ENCODE results near the gene CDH23. TPM values are rescaled to one million over a fixed set of nuclear protein-coding genes. Genes with fewer than 3 reads are reported as not detected.

The CDH23 gene
- total and polyA plus RNA-seq, 9 of the 15 experiments (the other 6 are each of a cell fraction or from before 2014, with no cell fraction given), result 0.18 to 1.2 (median 0.47) TPM

DNA sequence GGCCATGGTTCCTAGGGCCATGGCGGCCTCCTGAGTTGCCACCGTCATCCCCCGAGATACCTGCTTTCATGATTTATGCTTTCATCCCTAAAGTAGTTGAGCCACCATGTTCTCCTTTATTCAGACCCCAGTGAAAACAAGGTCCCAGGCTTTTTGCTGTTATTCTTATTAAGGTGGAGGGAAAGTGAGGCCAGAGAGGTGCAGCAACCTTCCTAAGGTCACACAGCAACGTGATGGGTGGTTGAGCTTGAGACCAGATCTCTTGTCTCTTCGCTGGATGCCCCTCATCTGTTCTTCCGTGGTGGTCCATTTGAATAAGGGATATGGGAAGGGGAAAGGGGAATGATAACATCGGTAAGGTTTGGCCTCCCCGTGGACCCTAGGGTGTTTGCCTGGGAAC is 180.6 kb downstream of the CDH23 start:
- H3K9me1 ChIP-seq (ENCODE audit: control insufficient read depth, insufficient read depth, low read length), result no peaks in the 10 kb centered on the region
- peaks cover 3 to 36% of the 10 kb centered on the region in 2 experiments; a peak in 4 of 5 replicates for H3K4me1 ChIP-seq (replicated peaks in 1 of 2; ENCODE audit: control insufficient read depth in 2 of 2, insufficient read depth in 2 of 2, low read length in 2 of 2)
- BruUV-seq (replicated peaks), result no TSS peak
- intact Hi-C loops (cut with micrococcal nuclease), result no loop called here
- 25% methylated on average over 8 of the region's 8 CpGs for WGBS (ENCODE audit: insufficient coverage, low coverage, missing lambda C conversion rate)
- in situ Hi-C loops (cut with MboI), result no loop called here
- no peak for DNase-seq (ENCODE audit: extremely low read depth in 1 of 4, low spot score in 3 of 4)
- H3K36me3 ChIP-seq (ENCODE audit: control insufficient read depth, insufficient read depth, low read length), result no peaks in the 10 kb centered on the region
- CTCF ChIA-PET (ENCODE audit: low intra/inter-chr PET ratio), result no interaction called here
- peaks cover 0 to 4% of the 10 kb centered on the region in 2 experiments; a peak in 1 of 5 replicates for H3K27me3 ChIP-seq (ENCODE audit: control insufficient read depth in 2 of 2, insufficient read depth in 2 of 2, low read length in 2 of 2)
- H4K20me1 ChIP-seq (replicated peaks; ENCODE audit: control insufficient read depth, insufficient read depth, low read length), result no peaks in the 10 kb centered on the region
- H3K4me3 ChIP-seq, result no peak overlapping the region
- no peak for ATAC-seq
- H3K27ac ChIP-seq (ENCODE audit: extremely low read depth, low read depth, low read length), result no peak overlapping the region
- H3K79me2 ChIP-seq (ENCODE audit: control insufficient read depth, insufficient read depth, low read length), result no peaks in the 10 kb centered on the region
- no peaks in the 10 kb centered on the region for H3K9me3 ChIP-seq (replicated peaks; ENCODE audit: control insufficient read depth, insufficient read depth, low read depth, low read length)
- no peak overlapping the region for H2AFZ ChIP-seq (ENCODE audit: low read depth, low read length)
- FAIRE-seq, result no peak
- H3K4me2 ChIP-seq (ENCODE audit: insufficient read depth, low read length), result no peak overlapping the region
- TF ChIP-seq NCOA6 (IDR thresholded peaks at IDR 0.05) (no peak), ZFP36 (IDR thresholded peaks at IDR 0.05; ENCODE audit: low read depth, low read length, partially characterized antibody) (peak; percentile 72), PHTF2 (CRISPR knock-in tag; IDR thresholded peaks at IDR 0.05) (no peak), MYBL2 (IDR thresholded peaks at IDR 0.05; ENCODE audit: low read depth) (no peak), MYBL2 (CRISPR knock-in tag; IDR thresholded peaks at IDR 0.05; ENCODE audit: borderline replicate concordance) (no peak), HMGN3 (IDR thresholded peaks at IDR 0.05; ENCODE audit: borderline replicate concordance, extremely low read depth, insufficient read length, low read depth, low read length) (no peak), NEUROD1 (IDR thresholded peaks at IDR 0.05; ENCODE audit: borderline replicate concordance, low read depth, low read length, partially characterized antibody) (no peak), RAD51 (IDR thresholded peaks at IDR 0.05; ENCODE audit: borderline replicate concordance, low read depth) (no peak), KDM1A (IDR thresholded peaks at IDR 0.05) (peak in 1 of 2 experiments; percentile 17; a peak in 1 of 4 replicates), BCOR (IDR thresholded peaks at IDR 0.05) (peak; percentile 77), COPS2 (conservative IDR thresholded peaks at IDR 0.05) (no peak), ELF1 (tag; IDR thresholded peaks at IDR 0.05) (no peak), CHD4 (IDR thresholded peaks at IDR 0.05; ENCODE audit: insufficient read depth, insufficient replicate concordance, low read depth, low read length, poor library complexity, severe bottlenecking) (no peak), RBM25 (IDR thresholded peaks at IDR 0.05; ENCODE audit: low read depth, low read length, severe bottlenecking) (peak; percentile 81)
- TF ChIP-seq, protein P1, sequence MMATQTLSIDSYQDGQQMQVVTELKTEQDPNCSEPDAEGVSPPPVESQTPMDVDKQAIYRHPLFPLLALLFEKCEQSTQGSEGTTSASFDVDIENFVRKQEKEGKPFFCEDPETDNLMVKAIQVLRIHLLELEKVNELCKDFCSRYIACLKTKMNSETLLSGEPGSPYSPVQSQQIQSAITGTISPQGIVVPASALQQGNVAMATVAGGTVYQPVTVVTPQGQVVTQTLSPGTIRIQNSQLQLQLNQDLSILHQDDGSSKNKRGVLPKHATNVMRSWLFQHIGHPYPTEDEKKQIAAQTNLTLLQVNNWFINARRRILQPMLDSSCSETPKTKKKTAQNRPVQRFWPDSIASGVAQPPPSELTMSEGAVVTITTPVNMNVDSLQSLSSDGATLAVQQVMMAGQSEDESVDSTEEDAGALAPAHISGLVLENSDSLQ (IDR thresholded peaks at IDR 0.05), result no peak
- TF ChIP-seq, protein P2, sequence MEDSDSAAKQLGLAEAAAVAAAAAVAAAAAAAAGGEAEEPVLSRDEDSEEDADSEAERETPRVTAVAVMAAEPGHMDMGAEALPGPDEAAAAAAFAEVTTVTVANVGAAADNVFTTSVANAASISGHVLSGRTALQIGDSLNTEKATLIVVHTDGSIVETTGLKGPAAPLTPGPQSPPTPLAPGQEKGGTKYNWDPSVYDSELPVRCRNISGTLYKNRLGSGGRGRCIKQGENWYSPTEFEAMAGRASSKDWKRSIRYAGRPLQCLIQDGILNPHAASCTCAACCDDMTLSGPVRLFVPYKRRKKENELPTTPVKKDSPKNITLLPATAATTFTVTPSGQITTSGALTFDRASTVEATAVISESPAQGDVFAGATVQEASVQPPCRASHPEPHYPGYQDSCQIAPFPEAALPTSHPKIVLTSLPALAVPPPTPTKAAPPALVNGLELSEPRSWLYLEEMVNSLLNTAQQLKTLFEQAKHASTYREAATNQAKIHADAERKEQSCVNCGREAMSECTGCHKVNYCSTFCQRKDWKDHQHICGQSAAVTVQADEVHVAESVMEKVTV (CRISPR knock-in tag; IDR thresholded peaks at IDR 0.05), result no peak
- H3K9ac ChIP-seq (ENCODE audit: insufficient read depth in 1 of 2, low read depth in 2 of 2, low read length in 2 of 2), result no peak overlapping the region
- POLR2A ChIA-PET, result interaction anchor here (1.1 kb wide), 1 partner anchor 14 kb away, joined by 3 read pairs; no protein-coding TSS in a partner anchor
